IPS-20b (cell line): ENCODE data around the gene ECHDC3.

Experiments
- H3K27ac ChIP-seq: one replicate; pipeline ENCODE4 v1.5.1; 2013; ENCODE audit warnings: low read length
- H3K27me3 ChIP-seq: 2 replicates; pipeline ENCODE4 v1.6.1; 2013; ENCODE audit warnings: mild to moderate bottlenecking, low read length, inconsistent platforms; ENCODE audit not compliant: insufficient read depth
- H3K36me3 ChIP-seq: 2 replicates; pipeline ENCODE4 v1.6.1; 2013; ENCODE audit warnings: low read depth, mild to moderate bottlenecking, inconsistent platforms, low read length, moderate library complexity; ENCODE audit not compliant: insufficient read depth
- H3K4me1 ChIP-seq: 2 replicates; pipeline ENCODE4 v1.6.1; 2013; ENCODE audit warnings: mild to moderate bottlenecking, control low read depth, inconsistent platforms, low read length, moderate library complexity; ENCODE audit not compliant: insufficient read depth
- H3K4me3 ChIP-seq: 2 replicates; pipeline ENCODE4 v1.5.1; 2013; ENCODE audit warnings: mild to moderate bottlenecking, low read length, inconsistent platforms
- H3K9ac ChIP-seq: 2 replicates; pipeline ENCODE4 v1.6.1; 2013; ENCODE audit warnings: low read depth, mild to moderate bottlenecking, inconsistent platforms, low read length, moderate library complexity
- H3K9me3 ChIP-seq: 2 replicates; pipeline ENCODE4 v1.6.1; 2013; ENCODE audit warnings: mild to moderate bottlenecking, low read depth, low read length, inconsistent platforms; ENCODE audit not compliant: insufficient read depth

ECHDC3 gene

GRCh38 chr10:11742009-11742778, at the start of gene ECHDC3:
Gene ECHDC3 (plus strand): TSS chr10:11742382. CDS start chr10:11742577, 195 bp downstream.
- Histone ChIP-seq H3K9ac (peak within 1 kb of the TSS; percentile 73; the same call in 1 of the 2 replicates), H3K27me3 (peaks cover 9% of the 10 kb centered on the region), H3K4me3 (peak within 1 kb of the TSS; percentile 64), H3K27ac (no peak within 1 kb of the TSS), H3K4me1 (no peaks in the 10 kb centered on the region; the same call in 1 of the 2 replicates), H3K36me3 (no peaks in the 10 kb centered on the region), H3K9me3 (no peaks in the 10 kb centered on the region)

GRCh38 chr10:11693376-11693775, 48.8 kb upstream of the ECHDC3 start:
- Histone ChIP-seq H3K9me3 (no peaks in the 10 kb centered on the region), H3K27ac (no peak overlapping the region), H3K27me3 (no peaks in the 10 kb centered on the region), H3K9ac (no peak overlapping the region), H3K4me3 (no peak overlapping the region), H3K36me3 (no peaks in the 10 kb centered on the region), H3K4me1 (no peaks in the 10 kb centered on the region)

GRCh38 chr10:11695779-11696178, 46.4 kb upstream of the ECHDC3 start:
- H3K9ac ChIP-seq, result no peak overlapping the region
- no peaks in the 10 kb centered on the region for H3K36me3 ChIP-seq
- no peaks in the 10 kb centered on the region for H3K4me1 ChIP-seq
- no peak overlapping the region for H3K27ac ChIP-seq
- no peaks in the 10 kb centered on the region for H3K27me3 ChIP-seq
- no peak overlapping the region for H3K4me3 ChIP-seq
- H3K9me3 ChIP-seq, result no peaks in the 10 kb centered on the region

GRCh38 chr10:11697718-11698527, 44.3 kb upstream of the ECHDC3 start:
- no peak overlapping the region for H3K27ac ChIP-seq
- H3K4me3 ChIP-seq, result no peak overlapping the region
- no peaks in the 10 kb centered on the region for H3K27me3 ChIP-seq
- H3K9ac ChIP-seq, result no peak overlapping the region
- H3K36me3 ChIP-seq, result no peaks in the 10 kb centered on the region
- H3K9me3 ChIP-seq, result no peaks in the 10 kb centered on the region
- no peaks in the 10 kb centered on the region for H3K4me1 ChIP-seq

GRCh38 chr10:11698691-11699549, 43.3 kb upstream of the ECHDC3 start:
- no peak overlapping the region for H3K27ac ChIP-seq
- no peaks in the 10 kb centered on the region for H3K4me1 ChIP-seq
- no peaks in the 10 kb centered on the region for H3K36me3 ChIP-seq
- no peaks in the 10 kb centered on the region for H3K9me3 ChIP-seq
- no peak overlapping the region for H3K9ac ChIP-seq
- no peak overlapping the region for H3K4me3 ChIP-seq
- no peaks in the 10 kb centered on the region for H3K27me3 ChIP-seq

GRCh38 chr10:11699550-11700097, 42.6 kb upstream of the ECHDC3 start:
- H3K27ac ChIP-seq, result no peak overlapping the region
- H3K9me3 ChIP-seq, result no peaks in the 10 kb centered on the region
- H3K4me3 ChIP-seq, result no peak overlapping the region
- H3K4me1 ChIP-seq, result no peaks in the 10 kb centered on the region
- H3K9ac ChIP-seq, result no peak overlapping the region
- H3K27me3 ChIP-seq, result no peaks in the 10 kb centered on the region
- H3K36me3 ChIP-seq, result no peaks in the 10 kb centered on the region

- Histone ChIP-seq H3K9ac (no peak overlapping the region), H3K4me3 (no peak overlapping the region), H3K27me3 (no peaks in the 10 kb centered on the region), H3K27ac (no peak overlapping the region), H3K4me1 (no peaks in the 10 kb centered on the region), H3K36me3 (no peaks in the 10 kb centered on the region), H3K9me3 (no peaks in the 10 kb centered on the region)
Observed at GRCh38 chr10:11700539-11700938, 41.6 kb upstream of the ECHDC3 start.

GRCh38 chr10:11701451-11702095, 40.6 kb upstream of the ECHDC3 start:
- Histone ChIP-seq H3K9me3 (no peaks in the 10 kb centered on the region), H3K36me3 (no peaks in the 10 kb centered on the region), H3K27me3 (no peaks in the 10 kb centered on the region), H3K4me3 (no peak overlapping the region), H3K9ac (no peak overlapping the region), H3K27ac (no peak overlapping the region), H3K4me1 (no peaks in the 10 kb centered on the region)

GRCh38 chr10:11702264-11702663, 39.9 kb upstream of the ECHDC3 start:
- Histone ChIP-seq H3K4me3 (no peak overlapping the region), H3K4me1 (no peaks in the 10 kb centered on the region), H3K27me3 (no peaks in the 10 kb centered on the region), H3K27ac (no peak overlapping the region), H3K9me3 (no peaks in the 10 kb centered on the region), H3K9ac (no peak overlapping the region; the same call in 1 of the 2 replicates), H3K36me3 (no peaks in the 10 kb centered on the region)

GRCh38 chr10:11704092-11704491, 38.1 kb upstream of the ECHDC3 start:
- Histone ChIP-seq H3K9me3 (no peaks in the 10 kb centered on the region), H3K36me3 (no peaks in the 10 kb centered on the region), H3K4me1 (no peaks in the 10 kb centered on the region), H3K9ac (no peak overlapping the region), H3K27ac (no peak overlapping the region), H3K27me3 (no peaks in the 10 kb centered on the region), H3K4me3 (no peak overlapping the region)

- H3K4me1 ChIP-seq, result no peaks in the 10 kb centered on the region
- H3K9me3 ChIP-seq, result no peaks in the 10 kb centered on the region
- no peak overlapping the region for H3K27ac ChIP-seq
- no peak overlapping the region for H3K4me3 ChIP-seq
- H3K36me3 ChIP-seq, result no peaks in the 10 kb centered on the region
- no peak overlapping the region for H3K9ac ChIP-seq
- H3K27me3 ChIP-seq, result no peaks in the 10 kb centered on the region
Observed at GRCh38 chr10:11705722-11706121, 36.5 kb upstream of the ECHDC3 start.
